GM18505 (cell line): ENCODE data around the gene KSR1.

Source experiments
- ATAC-seq: cut with Tn5 transposase; IDR thresholded peaks from one replicate; pipeline ENCODE4 v1.9.1; 2021; ENCODE audit not compliant: unreplicated experiment
- POLR2A ChIP-seq: IDR thresholded peaks from 4 replicates; pipeline ENCODE4 v1.6.1; 2011; ENCODE audit warnings: borderline replicate concordance; ENCODE audit not compliant: insufficient read depth, insufficient read length; ENCODE audit errors: extremely low read depth

The KSR1 gene

DNA sequence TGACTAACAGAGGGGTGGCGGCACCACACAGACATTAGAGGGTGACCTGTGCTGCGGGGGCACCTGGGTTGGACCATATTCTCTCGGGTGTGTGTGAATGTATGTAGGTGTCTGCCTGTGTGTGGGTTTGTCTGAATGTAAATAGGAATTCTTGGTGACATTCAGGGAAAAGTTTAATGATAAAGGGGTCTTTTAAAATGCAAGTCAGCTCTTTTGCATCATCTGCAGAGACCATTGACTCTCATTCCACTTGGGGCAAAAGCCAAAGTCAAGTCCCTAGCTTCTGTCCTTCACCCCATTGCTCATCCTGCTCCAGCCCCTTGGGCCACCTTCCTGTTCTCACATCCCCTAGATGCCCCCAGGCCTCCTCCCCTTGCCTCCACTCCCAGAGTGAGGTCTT is 23.6 kb downstream of the KSR1 start:
- ATAC-seq, result no peak
- no peak for TF ChIP-seq POLR2A

- TF ChIP-seq POLR2A, result no peak
- ATAC-seq, result no peak
Measured at GRCh38 chr17:27480699-27481098, 24.5 kb downstream of the KSR1 start.

GRCh38 chr17:27481327-27481726 is 25.1 kb downstream of the KSR1 start:
- ATAC-seq, result no peak
- TF ChIP-seq POLR2A, result no peak

GRCh38 chr17:27485125-27485524 is 28.9 kb downstream of the KSR1 start:
- TF ChIP-seq POLR2A, result no peak

DNA sequence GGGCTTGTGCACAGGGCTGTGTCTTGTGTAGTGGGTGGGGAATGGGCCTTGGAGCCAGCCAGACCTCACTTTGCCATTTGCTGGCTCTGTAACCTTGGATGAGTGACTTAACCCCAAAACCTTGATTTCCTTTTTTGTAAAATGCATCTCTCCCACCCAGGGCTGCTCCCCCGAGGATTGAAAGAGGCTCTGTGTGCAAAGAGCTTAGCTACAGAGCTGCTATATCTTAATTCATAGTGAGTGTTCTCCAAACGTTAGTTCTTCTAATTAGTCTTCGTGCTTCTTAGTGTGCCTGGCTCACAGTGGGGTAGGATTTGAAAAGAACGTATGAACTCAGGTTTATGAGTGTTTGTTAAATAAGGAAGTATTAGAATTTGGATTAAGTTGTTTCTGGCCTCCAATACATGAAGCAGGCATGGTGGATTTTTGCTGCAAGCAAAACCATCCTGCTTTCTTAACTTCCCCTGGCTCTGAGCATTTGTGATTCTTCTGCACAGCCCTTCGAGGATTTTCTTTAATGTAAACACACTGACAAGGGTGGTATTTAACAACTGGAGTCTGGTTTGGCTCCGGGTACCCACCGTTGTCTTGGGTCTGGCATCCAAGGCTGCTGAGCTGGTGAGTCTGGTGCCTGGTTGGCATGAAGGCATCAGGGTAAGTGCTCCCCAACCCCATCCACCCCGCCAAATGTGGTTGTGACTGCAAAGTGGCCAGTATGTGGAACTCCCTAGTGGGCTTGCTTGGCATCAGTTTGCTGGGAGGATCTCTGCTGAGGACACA is 29.7 kb downstream of the KSR1 start:
- TF ChIP-seq POLR2A, result no peak

More at GRCh38 chr17:27485125-27485524, 28.9 kb downstream of the KSR1 start:
- no peak for ATAC-seq

DNA sequence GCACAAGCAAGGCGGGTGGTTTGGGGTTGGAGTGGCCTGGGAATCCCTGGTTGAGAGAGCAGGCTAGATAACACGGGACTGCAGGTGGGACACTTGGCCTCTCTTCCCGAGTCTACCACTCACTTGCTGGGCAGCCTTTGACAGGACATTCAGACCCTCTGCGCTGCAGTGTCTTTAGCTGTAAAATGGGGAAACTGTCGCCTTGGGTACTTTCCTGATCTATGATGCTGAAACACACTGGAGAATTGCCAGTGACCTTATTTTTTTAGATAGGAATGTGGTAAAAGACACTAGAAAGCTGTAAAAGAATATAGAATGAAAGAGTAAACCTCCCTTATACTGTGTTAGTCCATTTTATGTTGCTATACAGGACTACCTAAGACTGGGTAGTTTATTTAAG is 30.5 kb downstream of the KSR1 start:
- no peak for ATAC-seq
- no peak for TF ChIP-seq POLR2A

More for the DNA sequence above, 29.7 kb downstream of the KSR1 start:
- ATAC-seq, result no peak

- no peak for TF ChIP-seq POLR2A
- no peak for ATAC-seq
Measured at GRCh38 chr17:27488231-27488630, 32.0 kb downstream of the KSR1 start.

- no peak for TF ChIP-seq POLR2A
- no peak for ATAC-seq
Measured at GRCh38 chr17:27489045-27489715, 32.9 kb downstream of the KSR1 start.

GRCh38 chr17:27490391-27490790 is 34.1 kb downstream of the KSR1 start:
- TF ChIP-seq POLR2A, result no peak
- ATAC-seq, result no peak

- TF ChIP-seq POLR2A, result no peak
- ATAC-seq, result no peak
Measured at GRCh38 chr17:27491713-27492190, 35.5 kb downstream of the KSR1 start.

- ATAC-seq, result no peak
- no peak for TF ChIP-seq POLR2A
Measured at GRCh38 chr17:27492470-27492869, 36.2 kb downstream of the KSR1 start.

- no peak for ATAC-seq
- TF ChIP-seq POLR2A, result no peak
Measured at GRCh38 chr17:27493088-27493487, 36.8 kb downstream of the KSR1 start.

GRCh38 chr17:27494192-27495091 is 38.2 kb downstream of the KSR1 start:
- no peak for ATAC-seq
- no peak for TF ChIP-seq POLR2A
